Stimulated activated CD8-positive, alpha-beta memory T cell treated with anti-CD3 and anti-CD28 coated beads, Interleukin-15, amount 100 ng/mL, for 48 hours (primary cell): ENCODE measurements around the gene VWF.

ENCODE experiments used
- DNase-seq, 2 donors: peaks; one replicate each; pipeline ENCODE4 v3.0.0-alpha.2; 2020; ENCODE audit warnings: low read depth in 2 of 2

The VWF gene

DNA sequence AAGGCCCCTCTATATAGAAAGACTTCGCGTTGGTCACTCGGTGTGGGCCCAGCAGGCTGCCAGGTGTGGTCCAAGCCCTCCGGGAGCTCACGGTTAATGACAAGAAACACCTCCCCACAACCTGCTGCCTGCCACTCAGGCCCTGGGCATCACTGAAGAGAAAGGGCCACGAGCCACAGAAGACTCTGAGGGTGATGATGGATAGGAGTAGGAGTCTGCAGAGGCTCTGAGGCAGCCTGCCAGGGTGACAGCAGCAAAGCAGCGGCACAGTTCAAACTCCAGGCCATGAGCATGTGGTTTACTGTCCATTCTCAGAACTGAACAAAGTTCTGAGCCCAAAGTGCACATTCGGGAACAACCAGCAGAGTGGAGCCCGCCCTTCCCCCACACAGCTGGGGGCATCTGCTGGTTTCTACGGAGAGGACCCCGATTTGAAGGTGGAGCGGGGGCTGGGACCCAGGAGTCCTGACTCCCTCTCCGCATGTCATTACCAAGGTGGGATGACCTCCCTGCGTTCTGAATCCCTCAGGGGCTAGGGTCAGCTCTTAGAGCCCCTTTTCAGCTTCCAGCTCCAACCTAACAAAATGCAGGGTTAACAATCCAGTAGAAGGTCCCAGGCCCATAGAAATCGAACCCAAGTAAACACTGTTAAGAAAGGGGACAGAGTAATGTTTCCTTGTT is 65.8 kb downstream of the VWF start:
- DNase-seq = no peak

DNA sequence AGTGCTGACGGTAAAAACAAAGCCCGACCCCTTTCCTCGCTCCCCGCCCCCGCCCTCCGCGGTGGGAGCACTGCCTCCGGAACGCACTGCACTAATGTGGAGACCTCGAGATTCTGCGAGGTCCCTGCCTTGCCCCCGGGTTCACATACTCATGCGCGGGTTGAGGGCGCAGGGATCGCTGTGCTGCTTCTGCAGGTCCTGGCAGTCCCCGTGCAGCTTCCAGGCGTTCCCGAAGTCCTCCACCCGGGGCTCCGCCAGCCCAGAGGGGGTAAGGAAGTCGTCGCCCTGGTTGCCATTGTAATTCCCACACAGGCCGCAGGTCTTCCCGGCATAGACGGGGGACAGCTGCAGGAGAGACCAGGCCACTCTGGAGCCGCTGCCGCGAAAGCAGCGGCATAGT is 66.8 kb downstream of the VWF start:
- DNase-seq = no peak

- DNase-seq = no peak
These were observed 67.8 kb downstream of the VWF start for GRCh38 chr12:6056406-6057240.

- DNase-seq = no peak
These were observed 70.9 kb downstream of the VWF start for GRCh38 chr12:6053541-6053940.

DNA sequence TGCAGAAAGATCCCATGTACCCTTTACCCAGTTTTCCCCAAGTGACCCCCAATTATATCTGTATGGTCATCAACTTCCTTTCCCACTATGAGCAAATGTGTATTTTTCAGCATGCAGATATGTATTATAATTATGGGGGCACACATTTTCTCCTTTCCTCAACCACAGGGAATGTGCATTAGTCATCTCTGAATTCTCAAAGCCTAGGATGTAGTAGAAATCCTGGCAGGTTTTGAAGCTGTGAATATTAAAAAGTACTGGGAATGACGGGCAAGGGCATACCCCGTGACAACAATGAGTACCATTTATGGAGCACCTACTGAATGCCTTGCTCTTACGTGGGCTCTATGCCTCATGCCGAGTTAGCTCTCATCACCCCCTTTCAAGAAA is 71.5 kb downstream of the VWF start:
- DNase-seq = no peak

DNA sequence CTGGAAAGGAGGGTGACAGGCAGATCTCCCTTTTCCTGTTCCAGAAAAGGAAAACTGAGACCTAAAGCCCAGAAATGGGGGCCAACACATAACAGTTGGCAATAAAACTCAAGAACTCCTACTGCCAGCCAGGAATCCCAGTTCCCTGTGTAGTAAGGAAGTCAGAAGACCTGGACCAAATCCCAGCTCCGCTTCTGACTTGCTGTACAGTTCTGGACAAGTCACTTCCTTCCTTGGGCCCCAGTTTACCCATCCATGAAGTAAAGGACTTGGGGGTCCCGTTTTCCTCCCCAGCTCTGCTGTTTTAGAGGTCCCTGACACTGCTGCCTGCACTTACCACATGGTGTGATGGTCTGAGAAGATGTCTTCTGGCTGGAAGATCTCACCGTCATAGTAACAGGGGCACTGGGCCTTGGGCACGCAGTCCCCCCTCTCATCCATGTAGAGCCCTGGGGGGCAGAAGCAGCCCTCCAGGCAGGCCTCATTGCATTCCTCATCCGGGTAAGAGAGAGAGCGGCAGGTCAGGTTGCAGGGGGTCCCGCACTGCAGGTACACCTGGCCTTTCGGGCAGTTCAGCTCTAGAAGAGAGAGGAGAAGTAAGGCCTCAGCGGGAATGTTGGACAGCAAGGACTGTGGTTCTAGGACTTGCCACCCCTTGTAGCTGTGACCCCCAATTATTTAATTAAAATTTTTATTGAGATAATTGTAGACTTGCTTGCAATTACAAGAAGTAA is 72.1 kb downstream of the VWF start:
- DNase-seq = no peak

- DNase-seq = no peak
These were observed 74.5 kb downstream of the VWF start for GRCh38 chr12:6049992-6050391.

DNA sequence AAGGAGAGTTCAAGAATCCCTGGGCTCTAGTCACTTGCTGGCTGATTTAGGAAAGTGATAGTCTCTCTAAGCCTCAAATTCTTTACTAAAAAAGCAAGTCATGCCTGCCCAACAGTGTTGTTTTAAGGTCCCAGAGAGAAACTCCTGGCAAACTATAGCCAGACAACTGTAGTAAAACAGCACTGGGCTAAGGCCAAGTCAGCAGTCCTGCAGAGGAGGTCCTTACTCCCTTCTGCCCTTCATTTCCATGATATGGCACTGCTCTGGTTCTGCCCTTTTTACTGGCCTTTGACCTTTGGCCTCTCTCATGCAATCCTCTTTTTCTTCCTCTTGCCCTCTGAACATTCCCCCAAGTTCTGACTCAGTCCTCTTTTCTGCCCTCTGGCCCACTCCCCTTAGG is 74.9 kb downstream of the VWF start:
- DNase-seq = no peak

- DNase-seq = no peak
These were observed 76.9 kb downstream of the VWF start for GRCh38 chr12:6047249-6048237.

DNA sequence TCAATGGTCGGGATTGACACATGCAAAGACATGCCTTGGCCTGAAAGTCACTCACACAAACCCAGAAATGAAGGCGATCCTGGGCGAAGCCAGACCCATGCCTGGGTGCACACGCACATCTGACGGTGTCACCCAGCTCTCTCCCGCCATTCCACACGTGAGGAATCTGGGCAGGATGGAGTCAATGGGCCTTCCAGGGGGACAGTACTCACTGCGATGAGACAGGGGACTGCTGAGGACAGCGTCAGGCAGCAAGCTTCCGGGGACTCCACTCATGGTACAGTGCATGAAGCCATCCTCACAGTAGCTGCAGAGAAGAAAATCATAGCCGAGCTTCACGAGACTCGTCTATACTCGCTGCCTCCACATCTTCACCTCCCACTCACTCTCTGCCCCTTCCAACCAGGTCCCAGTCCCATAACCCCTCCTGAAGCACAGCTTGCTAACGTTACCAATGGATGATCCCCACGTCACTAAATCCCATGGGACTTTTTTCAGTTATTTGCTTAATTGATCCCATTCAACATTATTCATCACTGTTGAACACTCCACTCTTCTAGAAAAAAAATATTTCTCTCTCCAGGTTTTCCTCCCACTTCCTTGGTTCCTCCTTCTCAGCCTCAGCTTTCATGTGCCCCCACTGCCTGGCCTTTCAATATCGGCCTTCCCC is 77.8 kb downstream of the VWF start:
- no peak for DNase-seq

GRCh38 chr12:6045438-6045837 is 79.0 kb downstream of the VWF start:
- no peak for DNase-seq

DNA sequence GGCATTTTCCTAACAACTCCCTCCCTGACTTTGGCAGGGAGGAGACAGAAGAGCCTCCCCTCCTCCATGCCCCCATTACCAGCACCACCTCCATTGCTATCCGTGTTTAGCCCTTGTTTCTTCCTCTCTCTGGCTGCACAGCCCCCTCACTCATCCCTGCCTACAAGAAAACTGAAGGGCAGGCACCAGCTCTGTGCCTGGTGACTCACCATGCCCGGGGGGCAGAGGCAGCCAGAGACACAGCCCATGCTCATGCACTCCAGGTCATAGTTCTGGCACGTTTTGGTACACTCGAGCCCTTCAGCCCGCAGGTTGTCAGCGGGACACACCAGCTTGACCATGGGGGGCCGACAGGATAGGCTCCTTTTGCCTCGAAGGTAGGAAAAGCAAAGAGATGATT is 80.4 kb downstream of the VWF start:
- DNase-seq = no peak

DNA sequence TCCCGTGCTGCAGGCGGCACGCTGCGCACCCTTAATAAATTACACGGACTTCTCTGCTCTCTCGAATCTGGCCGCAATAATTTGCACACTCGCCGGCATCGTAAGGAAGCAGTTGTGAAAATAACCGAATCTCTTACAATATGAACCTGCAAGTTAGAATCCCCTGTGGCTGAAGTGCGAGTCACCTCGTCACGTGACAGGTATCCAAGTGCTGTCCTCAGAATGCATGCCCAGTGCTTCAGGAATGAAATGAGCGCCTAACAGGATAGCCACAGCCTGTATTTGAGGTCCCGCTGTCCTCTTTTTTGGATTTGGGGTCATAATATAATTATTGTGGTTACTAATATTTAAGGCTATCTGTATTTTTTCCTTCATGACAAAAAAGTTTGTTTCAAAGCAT is 82.0 kb downstream of the VWF start:
- no peak for DNase-seq

GRCh38 chr12:6041891-6042290 is 82.6 kb downstream of the VWF start:
- no peak for DNase-seq

DNA sequence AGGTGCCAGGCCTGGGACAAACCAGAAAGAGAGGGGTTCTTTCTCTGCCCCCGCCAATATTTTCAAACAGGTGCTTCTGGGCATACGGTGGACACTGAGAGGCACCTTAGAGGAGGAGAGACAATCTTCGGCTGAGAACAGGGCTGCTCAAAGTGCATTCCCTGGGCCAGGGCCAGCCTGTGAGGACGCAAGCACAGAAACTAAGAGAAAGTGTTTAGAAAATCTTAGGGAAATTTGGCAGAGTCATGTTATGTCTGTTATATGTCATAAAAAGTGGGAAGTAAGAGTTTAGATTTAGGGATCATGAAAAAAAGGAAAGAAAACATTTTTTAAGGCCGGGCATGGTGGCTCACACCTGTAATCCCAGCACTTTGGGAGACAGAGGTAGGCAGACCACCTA is 83.7 kb downstream of the VWF start:
- DNase-seq = no peak

DNA sequence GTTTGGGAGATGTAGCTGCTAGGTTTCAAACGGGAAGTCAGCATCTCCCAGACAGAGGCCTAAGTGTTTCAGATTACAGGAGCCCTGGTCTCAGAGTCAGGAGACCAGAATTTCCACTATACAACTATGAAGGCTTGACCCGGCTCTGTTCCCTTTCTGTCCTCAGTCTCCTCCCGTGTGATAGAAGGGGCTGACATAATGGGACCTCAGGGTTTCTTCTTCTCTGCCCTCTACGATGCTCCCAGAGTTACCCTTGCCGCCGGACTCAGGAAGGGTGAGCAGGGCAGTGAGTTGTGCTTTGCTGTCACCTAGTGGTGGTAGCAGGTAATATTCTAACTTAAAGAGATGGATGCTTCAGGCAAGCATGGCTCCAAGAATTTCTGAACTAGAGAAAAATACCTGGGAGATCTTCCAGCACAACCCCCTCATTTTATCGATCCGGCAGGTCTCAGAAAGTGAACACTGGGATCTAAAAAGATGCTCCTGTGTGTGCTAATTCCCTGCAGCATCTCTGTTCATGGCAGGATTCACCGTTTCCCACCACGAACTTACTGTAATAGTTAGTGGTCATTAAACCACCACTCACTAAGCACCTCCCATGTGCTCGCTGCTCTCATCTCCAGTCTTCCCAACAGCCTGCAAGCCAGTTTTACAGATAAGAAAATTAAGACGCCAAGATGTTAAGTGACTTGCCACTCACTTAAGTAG is 84.4 kb downstream of the VWF start:
- DNase-seq = peak in 1 of 2 donors; percentile 13

DNA sequence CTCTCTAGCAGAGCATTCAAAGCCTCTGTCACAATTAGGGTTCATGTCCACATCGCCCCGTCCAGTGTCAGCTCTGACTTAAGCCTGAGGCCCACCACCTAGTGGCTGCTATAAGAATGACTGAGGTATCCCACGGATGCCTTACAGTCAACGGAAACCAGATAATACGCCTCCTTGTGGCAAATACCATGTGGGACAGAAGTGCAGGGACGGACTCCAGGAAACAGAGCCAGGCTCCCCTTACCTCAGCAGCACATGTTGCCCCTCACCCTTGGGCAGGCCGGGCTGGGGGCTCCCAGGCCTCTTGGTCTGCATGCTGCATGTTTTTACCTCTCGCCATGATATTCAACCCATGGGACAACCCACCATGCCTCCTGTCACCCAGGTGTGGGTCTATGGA is 86.3 kb downstream of the VWF start:
- peak; percentile 23 to 30 for DNase-seq

DNA sequence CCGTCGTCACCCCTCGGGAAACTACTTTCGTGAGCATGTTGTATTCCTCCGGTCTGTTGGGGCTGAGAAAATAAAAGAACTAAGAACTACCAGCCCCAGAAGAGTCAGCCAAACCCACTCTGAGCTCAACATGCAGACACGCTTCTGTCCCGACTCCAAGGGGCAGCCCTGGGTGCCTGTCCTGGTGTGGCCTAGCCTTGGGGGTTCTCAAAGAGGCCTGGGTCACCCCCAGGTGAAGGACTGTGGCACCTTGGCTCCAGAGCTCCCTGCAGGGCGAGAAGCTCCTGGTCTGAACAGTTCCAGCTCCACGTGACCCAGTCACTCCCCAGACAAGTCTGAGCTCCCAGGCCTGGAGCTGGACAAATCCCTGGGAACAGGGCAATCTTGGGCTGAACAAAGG is 87.0 kb downstream of the VWF start:
- DNase-seq = no peak

DNA sequence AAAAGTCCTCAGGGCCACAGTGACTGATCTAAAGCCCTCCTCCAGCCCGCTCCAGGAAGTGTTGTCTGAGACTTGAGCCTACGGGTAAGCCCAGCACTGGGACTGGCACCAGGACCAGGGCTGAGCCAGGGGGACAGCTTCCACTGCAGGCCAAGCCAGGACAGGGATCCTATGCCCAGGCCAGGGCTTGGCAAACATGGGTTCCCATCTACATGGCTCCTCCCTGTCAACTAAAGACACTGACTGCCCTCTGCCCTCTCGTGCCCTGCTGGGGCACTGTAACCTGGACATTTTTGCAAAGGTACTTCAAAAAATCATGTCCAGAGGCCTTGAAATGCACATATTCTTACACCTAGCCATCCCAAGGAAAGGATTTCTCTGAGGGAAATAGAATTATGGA is 88.0 kb downstream of the VWF start:
- DNase-seq = no peak

DNA sequence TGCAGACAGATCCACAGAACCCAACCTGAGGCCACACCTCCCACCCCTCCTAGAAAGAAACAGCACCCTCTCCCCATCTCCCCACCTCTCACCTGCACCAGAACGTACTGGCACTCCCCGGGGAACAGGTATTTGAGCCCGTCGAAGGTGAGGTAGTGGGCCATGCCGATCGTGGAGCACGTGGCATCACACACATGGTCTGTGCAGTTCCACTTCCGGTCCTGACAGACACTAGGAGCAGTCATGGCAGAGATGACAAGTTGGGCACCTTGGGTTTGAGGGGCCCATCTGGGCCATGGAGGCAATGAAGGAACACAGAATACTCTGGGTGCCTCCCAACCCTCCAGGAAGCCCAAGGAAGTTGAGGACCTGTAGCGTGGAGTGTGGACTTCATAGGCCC is 89.9 kb downstream of the VWF start:
- no peak for DNase-seq
